Measurements from ENCODE around the gene TM4SF1. TPM values are rescaled to one million over a fixed set of nuclear protein-coding genes. Genes with fewer than 3 reads are reported as not detected.

The TM4SF1 gene
- polyA plus RNA-seq, 1 donor (not counting 4 experiments of a cell fraction or from before 2014, with no cell fraction given) = 375 TPM

GRCh38 chr3:149374391-149374790 is 3.1 kb downstream of the TM4SF1 start:
- H3K4me2 ChIP-seq (ENCODE audit: control insufficient read depth, extremely low read depth, insufficient read depth, low read depth, low read length) = peak overlapping the region; percentile 91
- H3K9me1 ChIP-seq (ENCODE audit: control insufficient read depth, extremely low read depth, insufficient read depth, low read length) = no peaks in the 10 kb centered on the region
- no peaks in the 10 kb centered on the region for H3K27me3 ChIP-seq (ENCODE audit: control insufficient read depth, extremely low read depth, insufficient read depth, low read length)
- peaks cover 28% of the 10 kb centered on the region for H3K79me2 ChIP-seq (ENCODE audit: control insufficient read depth, insufficient read depth, low read length)
- no peak for FAIRE-seq
- H3K27ac ChIP-seq (ENCODE audit: control insufficient read depth, insufficient read depth, low read length) = peak overlapping the region; percentile 87
- no peak overlapping the region for H2AFZ ChIP-seq (ENCODE audit: control insufficient read depth, low read length)
- H3K9ac ChIP-seq (ENCODE audit: control insufficient read depth, extremely low read depth, insufficient read depth, low read length) = peak overlapping the region; percentile 18
- no peaks in the 10 kb centered on the region for H4K20me1 ChIP-seq (ENCODE audit: control insufficient read depth, extremely low read depth, insufficient read depth, low read length)
- TF ChIP-seq EZH2 (IDR thresholded peaks at IDR 0.05; ENCODE audit: low read length) (no peak), CTCF (optimal IDR thresholded peaks at IDR 0.05 in 1 of 3, IDR thresholded peaks at IDR 0.05 in 1 of 3, conservative IDR thresholded peaks at IDR 0.05 in 1 of 3; ENCODE audit: extremely low read depth in 1 of 3, insufficient read depth in 2 of 3, low read length in 3 of 3) (no peak)
- peaks cover 74% of the 10 kb centered on the region for H3K4me1 ChIP-seq (ENCODE audit: control insufficient read depth, extremely low read depth, insufficient read depth, low read length)
- H3K4me3 ChIP-seq (ENCODE audit: control insufficient read depth in 2 of 3, extremely low read depth in 1 of 3, insufficient read depth in 2 of 3, low read depth in 1 of 3, low read length in 3 of 3) = peak overlapping the region in 2 of 3 experiments; percentile 36 to 65
- DNase-seq (ENCODE audit: low read depth, low spot score) = no peak
- peaks cover 12 to 22% of the 10 kb centered on the region in 2 experiments for H3K36me3 ChIP-seq (ENCODE audit: control insufficient read depth in 2 of 2, extremely low read depth in 1 of 2, insufficient read depth in 2 of 2, low read length in 2 of 2)
- dilution Hi-C loops (cut with MboI; ENCODE audit: extremely low pct_ligation_motif_present, low sequenced_read_pairs) = no loop called here
- H3K9me3 ChIP-seq (ENCODE audit: control insufficient read depth, low read depth, low read length) = no peaks in the 10 kb centered on the region

- peaks cover 12 to 29% of the 10 kb centered on the region in 2 experiments for H3K36me3 ChIP-seq (ENCODE audit: control insufficient read depth in 2 of 2, extremely low read depth in 1 of 2, insufficient read depth in 2 of 2, low read length in 2 of 2)
- FAIRE-seq = peak; percentile 23
These were observed 4.0 kb downstream of the TM4SF1 start for GRCh38 chr3:149373235-149374125.

More at GRCh38 chr3:149373235-149374125, 4.0 kb downstream of the TM4SF1 start:
- Histone ChIP-seq H3K79me2 (ENCODE audit: control insufficient read depth, insufficient read depth, low read length) (peaks cover 28% of the 10 kb centered on the region), H3K4me1 (ENCODE audit: control insufficient read depth, extremely low read depth, insufficient read depth, low read length) (peaks cover 66% of the 10 kb centered on the region), H3K27ac (ENCODE audit: control insufficient read depth, insufficient read depth, low read length) (peak overlapping the region; percentile 87), H3K27me3 (ENCODE audit: control insufficient read depth, extremely low read depth, insufficient read depth, low read length) (no peaks in the 10 kb centered on the region), H3K9ac (ENCODE audit: control insufficient read depth, extremely low read depth, insufficient read depth, low read length) (peak overlapping the region; percentile 24), H3K9me1 (ENCODE audit: control insufficient read depth, extremely low read depth, insufficient read depth, low read length) (no peaks in the 10 kb centered on the region), H3K9me3 (ENCODE audit: control insufficient read depth, low read depth, low read length) (no peaks in the 10 kb centered on the region), H3K4me3 (ENCODE audit: control insufficient read depth in 2 of 3, extremely low read depth in 1 of 3, insufficient read depth in 2 of 3, low read depth in 1 of 3, low read length in 3 of 3) (peak overlapping the region in 1 of 3 experiments; percentile 36), H3K4me2 (ENCODE audit: control insufficient read depth, extremely low read depth, insufficient read depth, low read depth, low read length) (peak overlapping the region; percentile 39), H2AFZ (ENCODE audit: control insufficient read depth, low read length) (no peak overlapping the region), H4K20me1 (ENCODE audit: control insufficient read depth, extremely low read depth, insufficient read depth, low read length) (no peaks in the 10 kb centered on the region)
- DNase-seq (ENCODE audit: low read depth, low spot score) = no peak
- no peak for TF ChIP-seq EZH2 (IDR thresholded peaks at IDR 0.05; ENCODE audit: low read length)
- TF ChIP-seq CTCF (optimal IDR thresholded peaks at IDR 0.05 in 1 of 3, IDR thresholded peaks at IDR 0.05 in 1 of 3, conservative IDR thresholded peaks at IDR 0.05 in 1 of 3; ENCODE audit: extremely low read depth in 1 of 3, insufficient read depth in 2 of 3, low read length in 3 of 3) = no peak
- dilution Hi-C loops (cut with MboI; ENCODE audit: extremely low pct_ligation_motif_present, low sequenced_read_pairs) = no loop called here

All from keratinocyte (primary cell).